Dedifferentiated amniotic fluid mesenchymal stem cell (primary cell): ENCODE data around the gene PDE9A.

Experiments used
- DNase-seq: peaks from one replicate; pipeline ENCODE4 v3.0.0-alpha.2; 2016; ENCODE audit errors: extremely low spot score

PDE9A gene

DNA sequence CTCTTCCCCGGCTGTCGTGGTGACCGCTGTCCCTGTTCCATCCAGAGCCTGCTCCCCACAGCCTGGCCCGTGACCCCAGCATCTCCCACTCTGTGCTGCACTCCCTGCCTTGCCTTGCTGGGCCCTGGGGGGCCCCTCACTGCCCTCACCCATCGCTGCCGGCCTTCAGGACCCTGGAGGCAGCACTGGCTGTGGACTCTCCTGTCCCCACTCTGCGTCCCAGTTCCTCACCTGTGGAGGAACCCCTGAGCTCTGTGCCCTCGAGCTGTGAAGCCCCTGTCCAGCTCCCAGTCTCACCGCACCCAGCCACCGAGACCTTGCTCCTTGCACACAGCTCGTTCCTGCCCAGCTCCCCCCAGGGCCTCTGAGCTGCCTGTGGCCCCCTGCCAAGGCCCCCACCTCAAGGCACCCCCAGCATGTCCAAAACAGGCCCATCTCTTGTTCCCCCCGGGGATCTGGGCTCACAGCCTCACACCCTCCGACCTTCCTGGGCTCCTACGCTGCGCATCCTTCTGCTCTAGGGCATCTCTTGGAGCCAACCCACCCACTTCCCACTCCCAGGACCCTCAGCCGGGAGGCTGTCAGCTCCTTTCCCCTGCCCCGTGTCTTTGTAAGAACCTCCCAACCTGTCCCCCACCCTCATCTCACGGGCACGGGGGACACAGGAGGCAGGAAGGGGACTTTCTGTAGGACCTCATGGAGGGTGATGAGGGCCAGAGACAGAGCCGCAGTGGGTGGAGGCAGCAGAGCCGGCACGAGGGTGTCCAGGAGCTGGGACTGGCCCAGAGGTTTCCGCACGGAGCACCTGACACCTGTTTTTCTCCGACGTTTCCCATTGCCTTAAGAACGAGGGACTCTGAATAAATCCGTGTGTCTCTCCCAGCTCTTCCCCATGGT lies 116.6 kb downstream of the PDE9A start:
- DNase-seq: no peak

DNA sequence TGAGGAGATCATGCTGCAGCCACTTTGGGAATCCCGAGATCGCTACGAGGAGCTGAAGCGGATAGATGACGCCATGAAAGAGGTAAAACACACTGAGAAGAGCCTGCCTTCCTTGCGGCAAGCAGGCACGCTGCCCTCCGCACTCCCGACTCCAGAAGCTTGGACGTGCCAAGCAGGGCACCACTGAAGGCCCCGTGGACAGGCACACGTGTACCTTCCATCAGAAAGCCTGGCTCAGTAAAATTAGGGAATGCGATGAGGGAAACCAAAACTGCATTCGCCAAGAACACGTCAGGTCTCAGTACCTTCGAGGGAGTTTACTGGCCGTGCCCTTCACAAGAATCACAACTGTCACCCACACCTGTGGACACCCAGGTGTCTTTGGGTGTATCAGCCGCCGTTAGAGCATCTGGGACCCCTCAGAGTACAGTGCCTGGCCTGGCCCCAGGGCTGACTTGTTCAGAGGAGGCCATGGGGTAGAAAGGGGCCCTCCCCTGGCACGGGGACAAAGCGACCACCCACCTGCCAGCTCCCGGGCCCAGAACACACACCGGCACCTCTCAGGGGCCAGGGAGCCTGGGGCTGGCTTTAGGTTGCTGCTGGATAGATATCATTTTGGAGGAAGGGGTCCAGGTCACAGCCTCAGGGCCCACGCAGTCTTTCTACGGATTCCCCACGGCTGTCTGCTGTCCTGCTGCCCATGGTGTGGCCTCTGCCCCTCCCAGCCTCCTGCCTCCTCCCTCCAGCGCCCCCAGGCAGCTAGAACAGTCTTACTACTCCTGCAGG lies 117.5 kb downstream of the PDE9A start:
- DNase-seq: no peak

DNA sequence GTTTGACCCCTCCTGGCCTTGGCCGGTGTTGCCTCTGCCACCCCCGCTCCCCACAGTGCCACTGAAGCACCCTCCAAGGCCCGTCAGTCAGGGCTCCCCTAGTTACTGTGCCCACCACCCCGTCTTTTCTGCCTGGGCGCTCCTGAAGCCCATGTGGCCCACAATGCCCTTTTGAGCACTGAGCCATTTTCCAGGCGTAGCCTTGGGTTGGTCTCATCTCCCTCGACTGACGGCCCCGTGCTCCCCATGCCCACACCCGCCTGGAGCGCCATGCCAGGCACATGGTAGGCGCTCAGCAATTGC lies 118.0 kb downstream of the PDE9A start:
- DNase-seq: no peak

DNA sequence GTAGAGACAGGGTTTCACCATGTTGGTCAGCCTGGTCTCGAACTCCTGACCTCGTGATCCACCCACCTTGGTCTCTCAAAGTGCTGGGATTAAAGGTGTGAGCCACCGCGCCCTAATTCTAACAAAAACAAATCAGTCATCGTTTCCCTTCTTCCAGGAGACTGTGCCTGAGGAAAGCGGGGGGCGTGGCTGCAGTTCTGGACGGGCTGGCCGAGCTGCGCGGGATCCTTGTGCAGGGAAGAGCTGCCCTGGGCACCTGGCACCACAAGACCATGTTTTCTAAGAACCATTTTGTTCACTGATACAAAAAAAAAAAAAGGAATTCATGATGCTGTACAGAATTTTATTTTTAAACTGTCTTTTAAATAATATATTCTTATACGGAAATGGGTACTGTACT lies 121.7 kb downstream of the PDE9A start:
- DNase-seq: no peak

DNA sequence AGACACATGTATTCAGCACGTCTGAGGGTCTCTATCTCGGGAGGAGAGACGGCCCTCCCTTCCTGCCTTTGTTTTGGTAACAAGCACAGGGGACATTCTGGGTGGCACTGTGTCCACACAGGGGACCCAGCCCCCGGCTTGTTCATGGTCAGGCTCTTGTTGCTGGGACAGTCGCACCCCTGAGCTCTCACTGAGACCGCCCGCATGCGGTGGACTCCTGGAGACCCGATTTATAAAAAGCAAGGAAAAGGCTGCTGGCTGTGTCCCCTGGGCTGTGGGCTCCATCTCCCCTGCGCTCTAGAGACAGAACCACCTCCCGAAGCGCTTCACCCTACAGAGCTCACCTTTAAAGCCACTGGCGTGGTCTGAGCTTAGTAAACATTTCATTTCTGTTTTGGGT lies 122.5 kb downstream of the PDE9A start:
- no peak for DNase-seq

DNA sequence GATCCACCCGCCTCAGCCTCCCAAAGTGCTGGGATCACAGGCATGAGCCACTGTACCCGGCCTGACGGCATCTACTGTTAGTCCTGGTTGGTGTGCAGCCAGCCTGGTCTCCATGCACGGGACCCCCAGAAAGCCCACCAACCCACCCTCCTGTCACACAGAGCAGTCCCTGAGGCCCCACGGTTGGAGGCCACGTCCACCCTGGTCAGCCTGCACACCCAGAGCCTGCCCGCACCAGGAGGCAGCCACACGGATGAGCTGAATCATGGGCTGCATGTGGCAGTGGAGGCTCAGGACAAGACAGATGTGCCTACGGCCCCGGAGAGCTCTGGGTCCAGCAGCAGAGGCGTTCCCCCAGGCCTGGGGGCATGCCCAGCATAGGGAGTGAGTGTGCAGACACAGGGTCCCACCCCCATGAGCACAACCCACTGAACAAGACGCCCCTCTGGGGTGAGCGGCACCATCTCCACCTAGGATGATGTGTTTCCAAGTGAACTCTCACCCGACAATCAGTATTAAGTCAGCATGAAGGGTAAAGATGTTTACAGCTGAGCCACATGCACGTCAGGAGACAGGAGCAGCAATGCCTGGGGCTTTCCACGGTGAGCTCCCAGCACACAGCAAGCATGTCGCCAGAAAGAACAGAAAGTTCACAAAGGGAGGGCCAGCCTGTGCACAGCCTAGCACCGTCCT lies 123.8 kb downstream of the PDE9A start:
- no peak for DNase-seq

DNA sequence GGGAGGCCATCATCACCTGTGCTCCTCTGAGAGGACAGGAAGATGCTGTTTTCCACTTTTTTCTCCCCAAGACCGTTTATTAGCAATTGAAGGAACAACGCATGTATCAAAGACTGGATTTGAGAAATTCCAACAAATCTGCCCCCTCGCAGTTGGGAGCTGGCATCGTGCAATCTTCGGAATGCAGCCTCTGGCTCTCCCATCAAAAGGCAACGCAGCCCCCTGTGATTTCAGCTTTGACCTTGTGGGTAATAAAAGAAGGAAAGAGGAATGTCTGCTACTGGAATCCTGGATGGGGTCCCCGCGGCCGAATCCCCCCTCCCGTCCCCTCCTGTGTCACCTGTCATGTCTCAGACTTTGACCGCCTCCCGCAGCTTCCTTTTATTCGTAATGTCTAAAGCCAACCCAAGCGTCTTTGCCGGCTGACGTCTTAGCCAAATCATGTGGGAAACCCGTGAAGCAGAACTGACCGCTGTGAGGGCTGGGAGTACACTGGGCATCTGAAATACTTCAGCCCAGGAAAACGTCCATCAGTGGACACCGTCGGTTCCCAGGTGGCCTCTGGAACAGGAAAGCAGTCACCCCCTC lies 124.4 kb downstream of the PDE9A start:
- DNase-seq: no peak

DNA sequence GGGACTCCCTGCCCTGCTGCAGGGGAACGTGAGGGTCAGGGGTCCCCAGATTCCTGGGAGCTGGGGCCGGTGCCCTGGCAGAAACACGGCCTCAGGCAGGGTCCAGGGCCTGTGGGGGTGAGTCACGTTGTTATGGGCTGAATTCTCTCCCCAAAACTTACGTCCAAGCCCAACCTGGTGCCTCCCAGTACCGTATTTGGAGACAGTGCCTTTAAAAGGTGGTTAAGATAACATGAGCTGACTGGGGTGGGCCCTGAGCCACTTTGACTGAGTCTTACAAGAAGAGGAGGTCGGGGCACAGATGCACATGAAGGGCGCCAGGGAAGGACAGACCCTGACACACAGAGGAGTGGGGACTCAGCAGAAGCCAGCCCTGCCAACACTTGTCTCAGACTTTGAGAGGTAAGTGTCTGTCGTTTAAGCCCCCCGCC lies 126.0 kb downstream of the PDE9A start:
- DNase-seq: no peak

DNA sequence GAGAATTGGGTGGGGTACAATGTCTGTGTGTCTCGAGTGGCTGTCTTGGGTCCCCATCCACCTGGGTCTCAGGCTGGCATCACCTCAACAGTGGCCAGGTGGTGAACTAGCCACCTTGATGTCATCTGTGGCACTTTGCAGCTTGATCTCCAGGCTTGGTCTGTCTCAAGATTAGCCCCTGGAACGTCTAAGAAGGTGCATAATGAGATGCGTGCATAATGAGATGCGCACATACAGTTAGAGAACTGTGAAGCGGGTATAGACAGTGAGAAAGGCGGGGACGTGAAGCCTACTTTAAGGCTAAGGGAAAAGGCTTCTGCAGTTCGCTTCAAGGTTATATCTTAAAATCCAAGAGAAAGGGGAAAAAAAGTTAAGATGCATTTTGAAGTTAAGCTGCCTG lies 127.2 kb downstream of the PDE9A start:
- no peak for DNase-seq

DNA sequence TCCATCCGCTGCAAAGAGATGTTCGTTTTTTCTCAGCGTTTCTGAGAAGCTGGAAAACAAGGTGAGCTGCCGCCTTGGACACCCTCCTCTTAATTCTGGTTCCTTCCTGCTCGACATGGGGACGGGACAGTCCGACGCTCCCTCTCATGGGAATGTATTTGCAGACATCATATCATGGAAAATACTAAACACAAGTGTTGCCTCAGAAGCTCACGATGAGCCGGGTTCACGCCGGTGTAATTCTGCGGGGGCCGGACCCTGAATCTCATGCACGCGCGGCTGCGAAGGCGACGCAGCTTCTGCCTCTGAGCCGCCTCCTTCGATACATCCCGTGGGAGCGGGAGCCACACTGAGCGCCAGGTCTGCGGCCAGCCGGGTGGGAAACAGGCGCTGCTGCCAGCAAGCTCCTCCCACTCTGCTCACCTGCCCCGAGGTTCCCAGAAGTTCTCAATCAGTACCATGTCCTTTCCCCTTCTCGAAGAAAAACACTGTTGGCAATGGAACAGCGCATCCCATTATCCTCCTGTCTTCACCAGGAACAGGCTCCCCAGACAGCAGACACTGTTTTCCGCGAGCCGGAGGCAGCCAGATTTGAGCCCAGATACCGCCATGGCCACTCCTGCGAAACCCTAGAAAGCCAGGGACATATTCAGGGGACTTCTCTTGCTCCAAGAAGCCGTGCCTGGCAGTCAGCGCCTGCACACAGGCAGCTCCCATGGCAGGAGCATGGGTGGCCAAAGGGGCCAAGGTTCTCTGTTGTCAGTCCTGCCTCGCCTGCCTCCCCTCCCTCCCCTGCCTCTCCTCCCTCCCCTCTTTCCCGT lies 127.9 kb downstream of the PDE9A start:
- no peak for DNase-seq

DNA sequence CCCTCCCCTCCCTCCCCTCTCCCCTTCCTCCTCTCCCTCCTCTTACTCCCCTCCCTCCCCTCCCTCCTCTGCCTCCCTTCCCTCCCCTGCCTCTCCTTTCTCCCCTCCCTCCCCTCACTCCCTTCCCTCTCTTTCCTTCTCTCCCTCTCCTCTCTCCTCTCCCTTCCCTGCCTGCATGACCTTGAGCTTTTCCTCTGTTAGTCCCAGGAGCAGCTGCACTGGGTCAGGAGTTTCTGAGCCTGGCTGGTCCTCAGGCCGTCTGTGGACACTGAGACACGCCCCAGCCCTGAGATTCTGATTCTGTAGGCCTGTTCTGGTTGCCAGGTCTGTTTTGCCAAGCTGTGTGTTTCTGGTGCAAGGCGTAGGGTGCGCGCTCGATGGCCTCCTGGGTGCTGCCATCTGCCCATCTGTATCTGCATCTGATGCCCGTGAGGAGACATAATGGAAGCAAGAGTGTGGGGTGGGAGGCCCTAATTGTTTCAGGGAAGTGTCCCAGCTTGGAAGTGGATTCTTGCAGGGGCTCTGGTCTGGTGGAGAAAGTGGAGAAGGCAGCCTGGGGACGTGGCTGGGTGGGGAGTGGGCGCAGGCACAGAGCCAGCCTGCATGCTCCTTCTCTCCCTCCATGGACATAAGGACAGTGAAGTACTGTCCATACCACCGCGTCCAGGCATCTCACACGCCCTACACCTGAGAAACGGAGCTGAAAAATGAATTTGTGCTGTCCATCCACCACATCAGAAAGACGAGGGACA lies 128.7 kb downstream of the PDE9A start:
- DNase-seq: no peak

DNA sequence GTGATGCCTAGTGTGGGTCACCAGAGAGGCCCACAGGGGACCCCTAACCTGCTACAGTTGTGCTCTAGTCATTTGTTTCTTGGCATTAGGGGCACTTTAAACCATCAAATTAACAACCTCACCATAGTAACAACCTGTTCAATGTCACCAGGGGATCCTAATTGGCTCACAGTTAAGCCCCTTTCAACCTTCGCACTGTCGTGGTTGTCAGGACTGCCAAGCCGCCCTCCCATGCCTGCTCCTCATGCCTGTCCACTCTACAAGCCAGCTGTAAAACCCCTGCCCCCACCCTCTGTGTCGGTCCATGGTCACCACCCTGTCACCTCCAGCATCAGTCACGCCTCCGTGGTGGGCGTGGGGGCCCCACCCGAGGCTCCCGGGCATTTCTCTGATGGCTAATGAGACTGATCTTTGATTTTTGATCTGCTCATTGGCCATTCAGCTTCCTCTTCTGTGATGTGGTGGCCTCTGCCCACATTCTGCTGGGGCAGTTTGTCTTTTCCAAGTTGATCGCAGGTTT lies 129.4 kb downstream of the PDE9A start:
- no peak for DNase-seq

DNA sequence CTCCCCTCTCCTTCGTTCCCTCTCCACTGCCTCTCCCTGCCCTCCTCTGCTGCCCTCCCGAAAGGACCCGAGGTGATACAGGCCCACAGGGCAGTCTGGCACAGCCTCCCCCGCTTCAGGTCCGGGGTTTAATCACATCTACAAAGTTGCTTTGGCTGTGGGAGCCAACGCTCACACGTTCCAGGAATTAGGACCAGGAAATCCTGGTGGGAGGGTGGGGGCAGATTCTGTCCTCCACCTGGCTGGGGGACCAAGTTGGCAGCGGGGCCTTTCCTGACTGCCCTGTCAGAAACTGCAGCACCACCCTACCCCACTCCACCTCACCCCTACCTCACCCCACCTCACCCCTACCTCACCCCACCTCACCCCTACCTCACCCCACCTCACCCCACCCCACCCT lies 130.9 kb downstream of the PDE9A start:
- DNase-seq: no peak

DNA sequence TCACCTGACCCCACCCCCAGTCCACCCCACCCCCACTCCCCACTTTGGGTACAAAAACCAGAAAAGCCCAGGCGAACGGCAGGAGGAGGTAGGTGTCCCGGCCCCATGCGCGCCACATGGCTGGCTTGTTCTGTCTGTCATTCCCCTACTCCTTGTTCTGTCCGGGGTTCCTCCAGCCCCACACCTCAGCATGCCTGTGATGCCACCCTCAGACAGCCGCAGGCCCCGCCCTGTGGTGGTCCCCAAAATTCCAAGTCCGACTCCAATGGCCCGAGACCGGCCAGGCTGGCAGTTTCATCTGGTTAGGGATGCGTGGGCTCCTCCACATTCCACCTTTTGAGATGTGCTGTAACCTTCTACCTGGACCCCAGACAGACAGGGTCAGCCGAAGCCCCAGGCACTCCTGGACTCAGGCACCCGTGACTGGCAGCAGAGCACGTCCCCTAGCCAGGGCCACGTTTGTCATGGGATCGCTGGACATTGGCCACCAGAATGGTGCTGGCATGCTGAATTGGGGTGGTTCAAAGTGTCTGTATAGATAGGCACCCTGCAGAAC lies 131.6 kb downstream of the PDE9A start:
- no peak for DNase-seq

DNA sequence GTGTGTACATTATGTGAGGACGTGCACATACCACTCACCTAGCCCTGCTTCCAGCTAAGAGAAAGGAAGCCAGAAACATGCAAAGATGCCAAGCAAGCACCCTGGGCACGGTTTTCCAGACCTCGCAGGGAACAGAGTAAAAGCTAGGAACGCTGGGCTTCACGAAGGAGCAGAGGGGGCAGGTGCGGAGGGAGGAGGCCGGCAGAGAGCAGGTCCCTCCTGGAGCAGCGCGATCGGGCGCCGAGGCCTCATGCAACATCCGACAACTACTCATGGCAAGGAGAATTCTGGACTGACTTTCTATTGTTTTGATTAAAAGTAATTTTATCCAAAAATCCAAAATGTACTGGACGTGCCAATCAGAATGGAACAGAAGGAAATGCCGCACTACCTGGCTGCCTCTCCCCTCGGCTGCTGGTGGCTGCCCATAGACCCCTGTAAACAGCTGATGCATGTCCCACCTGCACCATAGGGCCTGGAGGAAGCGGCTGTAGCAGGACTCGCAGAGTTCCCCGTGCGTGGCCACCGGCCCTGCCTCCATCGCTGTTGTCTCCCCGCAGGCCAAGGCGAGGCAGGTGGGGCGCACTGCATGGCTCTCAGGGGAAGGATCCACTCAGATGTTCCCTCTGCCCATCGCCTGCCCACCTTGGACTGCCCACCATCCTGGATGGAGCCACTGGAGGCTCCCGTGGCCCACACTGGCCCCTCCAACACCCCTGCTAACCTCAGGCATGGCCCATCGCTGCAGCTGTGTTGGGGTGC lies 132.4 kb downstream of the PDE9A start:
- DNase-seq: no peak

DNA sequence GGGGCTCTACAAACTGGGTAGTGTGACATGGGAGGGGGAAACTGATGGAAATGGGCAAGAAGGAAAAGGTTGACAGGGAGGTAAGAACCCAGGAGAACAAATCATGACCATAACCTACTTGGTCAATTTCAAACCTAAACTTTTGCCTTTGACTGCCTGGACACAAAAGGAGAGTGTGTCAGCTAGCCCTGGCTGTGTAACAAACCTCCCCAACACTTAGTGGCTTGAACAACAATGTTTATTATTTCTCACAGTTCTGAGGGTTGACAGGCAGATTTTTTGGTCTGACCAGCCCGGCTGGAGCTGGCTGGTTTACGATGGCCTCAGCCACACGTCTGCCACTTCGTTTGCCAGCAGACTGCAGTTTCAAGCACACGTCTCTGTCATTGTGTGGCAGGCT lies 133.5 kb downstream of the PDE9A start:
- DNase-seq: no peak

DNA sequence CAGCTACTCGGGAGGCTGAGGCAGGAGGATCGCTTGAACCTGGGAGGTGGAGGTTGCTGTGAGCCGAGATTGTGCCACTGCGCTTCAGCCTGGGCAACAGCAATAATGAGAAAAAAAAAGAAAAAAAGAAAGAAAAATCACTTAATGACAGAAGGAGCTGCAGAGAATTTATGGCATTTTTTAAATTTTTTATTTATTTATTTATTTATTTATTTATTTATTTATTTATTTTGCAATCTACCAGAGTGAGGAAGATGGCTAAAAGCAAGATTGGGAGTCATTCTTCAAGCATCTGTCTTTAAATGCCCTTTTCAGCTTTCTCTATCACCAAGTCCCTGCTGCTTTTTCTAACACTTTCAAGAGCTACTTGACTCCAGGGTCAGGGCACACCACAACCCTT lies 134.2 kb downstream of the PDE9A start:
- no peak for DNase-seq

DNA sequence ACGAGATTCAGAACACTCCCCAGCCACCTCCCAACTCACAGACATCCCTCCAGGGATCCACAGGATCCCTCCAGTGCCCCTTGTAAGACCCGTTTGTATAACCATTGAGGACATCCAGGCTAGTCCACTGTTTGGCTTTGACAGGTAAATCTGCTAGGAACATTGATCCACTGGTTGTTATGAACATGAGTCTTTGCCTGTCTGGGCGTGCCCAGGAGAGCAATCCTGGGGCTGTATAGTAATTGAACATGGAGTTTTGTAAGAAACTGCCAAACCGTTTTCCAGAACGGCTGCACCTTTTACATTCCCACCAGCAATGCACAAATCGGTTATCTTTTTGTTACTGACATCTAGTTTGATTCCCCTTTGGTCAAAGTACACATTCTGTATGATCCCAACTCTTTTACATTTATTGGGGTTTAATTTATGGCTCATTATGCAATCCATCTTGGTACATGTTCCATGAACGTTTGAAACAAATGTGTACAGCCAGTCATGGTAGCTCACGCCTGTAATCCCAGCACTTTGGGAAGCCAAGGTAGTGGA lies 137.2 kb downstream of the PDE9A start:
- DNase-seq: no peak

DNA sequence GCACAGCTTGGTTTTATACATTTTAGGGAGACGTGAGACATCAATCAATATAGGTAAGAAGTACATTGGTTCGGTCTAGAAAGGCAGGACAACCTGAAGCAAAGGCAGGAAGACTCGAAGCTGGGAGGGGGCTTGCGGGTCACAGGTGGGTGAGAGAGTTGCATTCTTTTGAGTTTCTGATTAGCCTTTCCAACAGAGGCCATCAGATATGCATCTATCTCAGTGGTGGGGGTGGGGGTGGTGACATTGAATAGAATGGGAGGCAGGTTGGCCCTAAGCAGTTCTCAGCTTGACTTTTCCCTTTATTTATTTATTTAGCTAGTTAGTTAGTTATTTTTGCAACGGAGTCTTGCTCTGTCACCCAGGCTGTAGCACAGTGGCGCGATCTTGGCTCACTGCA lies 140.4 kb downstream of the PDE9A start:
- no peak for DNase-seq
